Heart right ventricle (tissue), 16 donors: ENCODE data around the gene LCE3D. TPM values are rescaled to one million over a fixed set of nuclear protein-coding genes. Genes with fewer than 3 reads are reported as not detected.

Source experiments
- ATAC-seq, 8 donors: fragments of 200-7000 bp; cut with Tn5 transposase; one replicate each; pipeline ENCODE4 v1.9.1; 2020; ENCODE audit warnings: mild to moderate bottlenecking in 8 of 8, moderate library complexity in 8 of 8, moderate number of reproducible peaks in 1 of 8
- DNase-seq, 2 donors: peaks; one replicate each; pipeline ENCODE4 v3.0.0-alpha.2; 2020
- H3K27ac ChIP-seq, 10 donors: fragments of 200-600 bp; sonication (generic) in 2 of 10; one replicate each; pipeline versions ENCODE4 v1.5.0 to v1.8.0; 2020 to 2022; ENCODE audit warnings: mild to moderate bottlenecking in 3 of 10
- H3K27me3 ChIP-seq, 7 donors: fragments of 200-600 bp; one replicate each; pipeline ENCODE4 v1.8.0; 2021 to 2022; ENCODE audit warnings: mild to moderate bottlenecking in 2 of 7
- H3K36me3 ChIP-seq, 9 donors: fragments of 200-600 bp; sonication (generic) in 1 of 9; one replicate each; pipeline versions ENCODE4 v1.5.0 to v1.8.0; 2020 to 2022; ENCODE audit warnings: mild to moderate bottlenecking in 2 of 9
- H3K4me1 ChIP-seq, 9 donors: fragments of 200-600 bp; sonication (generic) in 1 of 9; one replicate each; pipeline versions ENCODE4 v1.5.0 to v1.8.0; 2020 to 2022; ENCODE audit warnings: mild to moderate bottlenecking in 4 of 9
- H3K4me3 ChIP-seq, 10 donors: fragments of 200-600 bp; sonication (generic) in 2 of 10; one replicate each; pipeline versions ENCODE4 v1.5.0 to v1.8.0; 2020 to 2022; ENCODE audit warnings: mild to moderate bottlenecking in 7 of 10, moderate library complexity in 2 of 10
- H3K9me3 ChIP-seq, 11 donors: fragments of 200-600 bp in 10 of 11; sonication (generic) in 2 of 11; one replicate each; pipeline versions ENCODE4 v1.5.0 to v1.8.0; 2013 to 2022; ENCODE audit warnings: mild to moderate bottlenecking in 2 of 11, control low read depth in 1 of 11, moderate library complexity in 1 of 11
- WGBS, 2 donors: extraction: QIAGEN DNeasy Blood & Tissue Kit; methylation state at CpG; one replicate each; pipeline ENCODE4 v1.1.7; 2013; ENCODE audit warnings: inconsistent platforms in 1 of 2; 5-methylcytosine and 5-hydroxymethylcytosine counted together
- intact Hi-C, 10 donors: fragments of 100-400 bp; cut with DNase I; formaldehyde crosslinking; loops; one replicate each; pipeline versions ENCODE4 v1.11.1 to v1.14.2; 2022
- polyA plus RNA-seq, 2 donors: library from polyadenylated mRNA; stranded (reverse); fragments of 200-250 nt; gene quantifications; one replicate each; pipeline ENCODE4 v1.2.3, GENCODE V29; 2013
- total RNA-seq, 10 donors: library from RNA; stranded (reverse); fragmentation: NEBNext Ultra II Directional in 3 of 10; extraction: Animal tissue kit (Norgen Biotek cat#: 25700) in 3 of 10; gene quantifications; one replicate each; pipeline versions ENCODE4 v1.2.1 to v1.2.4, GENCODE V29; 2021 to 2023
- TF ChIP-seq, protein P1 (sequence below), 9 donors: fragments of 200-600 bp; sonication (generic) in 2 of 9; IDR thresholded peaks; one replicate each; pipeline versions ENCODE4 v1.5.0 to v1.8.0; 2021 to 2022; ENCODE audit warnings: antibody characterized with exemption in 9 of 9, mild to moderate bottlenecking in 5 of 9, moderate library complexity in 1 of 9
- donor health status: Arrhythmogenic right ventricular cardiomyopathy.
- donor health status: ischemic (EF 13 %, LVEDD 7.1; RV severe dilation, severe dysfunction).
- donor health status: healthy with polysubstance abuse.
- donor health status: DM: no; HTN: yes; CAD: no.
- donor health status: DM: no; HTN: no; CAD: no.
- donor health status: ischemic (EF 25% LVEDD 6.9; RV normal size, moderate dysfunction).
- donor health status: ischemic (EF 25% LVEDD 5.7; RV mildly dilated, moderate dysfunction).
- donor health status: healthy.
- donor health status: DM: yes; HTN: yes; CAD: no.
- donor health status: Ischemic cardiomyopathy.
- donor health status: ischemic (EF 35%, LVEDD 5.7; RV mildly dilated, moderate dysfunction).
- donor health status: nonischemic (EF 11% LVEDD 7.7; RV severe dilation, severe dysfunction).
- donor health status: DM: yes; HTN: yes; CAD: no.
- donor health status: PGD.
- donor health status: ischemic (EF 29% LVEDD 5.4; RV normal size, mild dysfunction).
- donor health status: nonischemic (EF 23%, LVEDD 6.1; RV moderate dilation, normal function).

Gene LCE3D
- total and polyA plus RNA-seq, 12 donors, result not detected

DNA sequence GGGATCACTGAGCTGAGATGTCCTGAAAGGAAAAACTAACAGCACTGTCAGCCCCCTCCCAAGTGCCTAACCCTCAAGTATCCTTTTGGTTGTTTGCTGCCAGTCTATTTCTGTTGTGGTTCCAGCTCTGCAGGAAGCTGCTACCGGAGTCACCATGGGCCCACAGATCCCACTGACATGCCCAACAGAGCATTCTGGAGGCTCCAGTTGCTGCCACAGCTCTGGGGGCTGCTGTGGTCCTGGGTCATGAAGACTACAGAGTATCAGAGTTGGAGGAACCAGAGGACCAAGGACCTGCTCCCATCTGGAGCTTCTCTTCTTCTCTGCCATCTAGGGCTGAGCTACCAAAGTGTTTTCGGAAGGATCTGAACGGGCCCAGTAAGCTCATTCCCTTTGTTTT is 41.7 kb upstream of the LCE3D start:
- no peak for ATAC-seq

DNA sequence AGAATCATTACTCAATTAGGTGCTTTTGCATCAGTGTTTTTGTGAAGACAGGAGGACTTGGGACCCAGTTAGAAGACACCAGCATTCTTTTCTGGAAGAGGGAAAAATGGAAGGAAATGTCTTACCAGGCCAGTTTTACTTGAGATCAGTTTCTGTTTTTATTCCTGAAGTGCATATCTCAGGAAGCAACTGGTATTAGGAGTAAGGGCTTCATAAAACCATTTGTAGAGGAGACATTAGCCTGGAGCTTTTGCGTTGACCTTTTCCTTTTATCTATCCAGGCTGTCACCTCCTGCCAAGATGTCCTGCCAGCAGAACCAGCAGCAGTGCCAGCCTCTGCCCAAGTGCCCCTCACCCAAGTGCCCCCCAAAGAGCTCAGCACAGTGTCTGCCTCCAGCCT is 33.2 kb upstream of the LCE3D start, which contains the start of gene LCE3B:
TSS of gene LCE3B (plus strand) at position 301 of the 400 bp plus-strand sequence. CDS start at position 301, 0 bp downstream.
- H3K27me3 ChIP-seq, result peaks cover 0 to 22% (median 0%) of the 10 kb centered on the region in 7 donors
- intact Hi-C loops, result no loop called here
- 82 to 95% methylated on average over 1 of the region's 1 CpG for WGBS, 2 donors
- H3K36me3 ChIP-seq, result no peaks in the 10 kb centered on the region
- H3K9me3 ChIP-seq, result peaks cover 0 to 13% (median 3%) of the 10 kb centered on the region in 11 donors
- DNase-seq, result no peak
- H3K4me3 ChIP-seq, result no peak within 1 kb of the TSS
- H3K27ac ChIP-seq, result no peak within 1 kb of the TSS
- ATAC-seq, result no peak
- H3K4me1 ChIP-seq, result no peaks in the 10 kb centered on the region
- TF ChIP-seq, protein P1, sequence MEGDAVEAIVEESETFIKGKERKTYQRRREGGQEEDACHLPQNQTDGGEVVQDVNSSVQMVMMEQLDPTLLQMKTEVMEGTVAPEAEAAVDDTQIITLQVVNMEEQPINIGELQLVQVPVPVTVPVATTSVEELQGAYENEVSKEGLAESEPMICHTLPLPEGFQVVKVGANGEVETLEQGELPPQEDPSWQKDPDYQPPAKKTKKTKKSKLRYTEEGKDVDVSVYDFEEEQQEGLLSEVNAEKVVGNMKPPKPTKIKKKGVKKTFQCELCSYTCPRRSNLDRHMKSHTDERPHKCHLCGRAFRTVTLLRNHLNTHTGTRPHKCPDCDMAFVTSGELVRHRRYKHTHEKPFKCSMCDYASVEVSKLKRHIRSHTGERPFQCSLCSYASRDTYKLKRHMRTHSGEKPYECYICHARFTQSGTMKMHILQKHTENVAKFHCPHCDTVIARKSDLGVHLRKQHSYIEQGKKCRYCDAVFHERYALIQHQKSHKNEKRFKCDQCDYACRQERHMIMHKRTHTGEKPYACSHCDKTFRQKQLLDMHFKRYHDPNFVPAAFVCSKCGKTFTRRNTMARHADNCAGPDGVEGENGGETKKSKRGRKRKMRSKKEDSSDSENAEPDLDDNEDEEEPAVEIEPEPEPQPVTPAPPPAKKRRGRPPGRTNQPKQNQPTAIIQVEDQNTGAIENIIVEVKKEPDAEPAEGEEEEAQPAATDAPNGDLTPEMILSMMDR (IDR thresholded peaks at IDR 0.05), result no peak

More for the DNA sequence above, 41.7 kb upstream of the LCE3D start:
- TF ChIP-seq, protein P1 (IDR thresholded peaks at IDR 0.05), result no peak
- no peak for DNase-seq
- Histone ChIP-seq H3K27ac (no peak overlapping the region), H3K36me3 (no peaks in the 10 kb centered on the region), H3K9me3 (peaks cover 0 to 34% (median 12%) of the 10 kb centered on the region in 11 donors), H3K27me3 (peaks cover 0 to 23% (median 5%) of the 10 kb centered on the region in 7 donors), H3K4me1 (no peaks in the 10 kb centered on the region), H3K4me3 (no peak overlapping the region)
- intact Hi-C loops, result loop anchor here in 1 of 10 donors (5.0 kb wide), 1 partner anchor 40 kb away; the partner anchor contains the start of gene LCE3D
- WGBS, 2 donors, result 57 to 81% methylated on average over 3 of the region's 3 CpGs

GRCh38 chr1:152599934-152600333 is 19.6 kb upstream of the LCE3D start, which contains the start of gene LCE3C:
Gene LCE3C (plus strand): TSS chr1:152600234. CDS start chr1:152600732, 498 bp downstream.
- DNase-seq, result no peak
- no peak within 1 kb of the TSS for H3K4me3 ChIP-seq
- ATAC-seq, result no peak
- H3K36me3 ChIP-seq, result no peaks in the 10 kb centered on the region
- H3K27me3 ChIP-seq, result no peaks in the 10 kb centered on the region
- intact Hi-C loops, result no loop called here
- TF ChIP-seq, protein P1 (IDR thresholded peaks at IDR 0.05), result no peak
- no peaks in the 10 kb centered on the region for H3K4me1 ChIP-seq
- WGBS, 2 donors, result 65 to 69% methylated on average over 4 of the region's 4 CpGs
- no peak within 1 kb of the TSS for H3K27ac ChIP-seq
- peaks cover 0 to 26% (median 0%) of the 10 kb centered on the region in 11 donors for H3K9me3 ChIP-seq

DNA sequence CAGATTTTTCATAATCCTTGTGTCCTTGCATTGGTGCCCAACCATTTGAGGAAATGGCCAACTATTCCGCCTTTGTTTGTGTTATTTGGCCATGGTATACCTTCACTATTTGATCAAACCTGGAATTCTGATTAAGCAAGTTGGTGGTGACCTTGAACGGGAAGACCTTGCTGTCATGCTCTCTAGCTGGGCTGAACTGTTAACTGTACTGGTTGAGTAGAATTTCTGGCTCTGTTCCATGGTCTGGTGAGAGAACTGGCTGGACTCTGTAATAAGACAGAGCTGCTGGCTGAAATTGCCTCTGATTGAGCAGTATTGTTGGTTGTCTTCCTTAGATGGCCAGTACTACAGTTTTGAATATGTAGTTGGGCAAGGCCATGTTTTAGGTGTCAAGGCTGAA is 16.7 kb upstream of the LCE3D start:
- H3K4me3 ChIP-seq, result no peak overlapping the region
- 71 to 76% methylated on average over 2 of the region's 2 CpGs for WGBS, 2 donors
- ATAC-seq, result no peak
- H3K36me3 ChIP-seq, result no peaks in the 10 kb centered on the region
- no peak overlapping the region for H3K27ac ChIP-seq
- no peaks in the 10 kb centered on the region for H3K27me3 ChIP-seq
- DNase-seq, result no peak
- intact Hi-C loops, result no loop called here
- H3K4me1 ChIP-seq, result no peaks in the 10 kb centered on the region
- H3K9me3 ChIP-seq, result peaks cover 0 to 39% (median 0%) of the 10 kb centered on the region in 11 donors
- TF ChIP-seq, protein P1 (IDR thresholded peaks at IDR 0.05), result no peak
